HG03064 (cell line): Measurements from ENCODE around the gene USP6.
"Not testable (repeated sequence)": the region's sequence is repeated elsewhere in the genome, so short reads cannot be mapped to it uniquely, and the experiment has no call there.

ENCODE experiments used
- ATAC-seq: cut with Tn5 transposase; IDR thresholded peaks from one replicate; pipeline ENCODE4 v1.9.1; 2021; ENCODE audit warnings: low read depth; ENCODE audit not compliant: unreplicated experiment

USP6 gene

GRCh38 chr17:5134571-5134970 lies 18.7 kb downstream of the USP6 start:
- not testable (repeated sequence) for ATAC-seq

GRCh38 chr17:5135131-5135712 lies 19.4 kb downstream of the USP6 start:
- ATAC-seq: not testable (repeated sequence)

GRCh38 chr17:5135726-5136579 lies 20.1 kb downstream of the USP6 start:
- ATAC-seq: no peak

- not testable (repeated sequence) for ATAC-seq
Measured at GRCh38 chr17:5136580-5137412, 21.0 kb downstream of the USP6 start.

- ATAC-seq: not testable (repeated sequence)
Measured at GRCh38 chr17:5137511-5138197, 21.8 kb downstream of the USP6 start.

- ATAC-seq: not testable (repeated sequence)
Measured at GRCh38 chr17:5138198-5138544, 22.3 kb downstream of the USP6 start.

GRCh38 chr17:5138616-5139457 lies 23.0 kb downstream of the USP6 start:
- ATAC-seq: no peak

- no peak for ATAC-seq
Measured at GRCh38 chr17:5139458-5139732, 23.6 kb downstream of the USP6 start.

GRCh38 chr17:5142877-5143276 lies 27.0 kb downstream of the USP6 start:
- ATAC-seq: not testable (repeated sequence)

- not testable (repeated sequence) for ATAC-seq
Measured at GRCh38 chr17:5146122-5146521, 30.3 kb downstream of the USP6 start.

GRCh38 chr17:5160702-5161101 lies 44.9 kb downstream of the USP6 start:
- ATAC-seq: not testable (repeated sequence)

GRCh38 chr17:5161793-5162192 lies 46.0 kb downstream of the USP6 start:
- ATAC-seq: not testable (repeated sequence)

- ATAC-seq: no peak
Measured at GRCh38 chr17:5164436-5164835, 48.6 kb downstream of the USP6 start.

- ATAC-seq: not testable (repeated sequence)
Measured at GRCh38 chr17:5165791-5166564, 50.1 kb downstream of the USP6 start.

GRCh38 chr17:5175027-5175426 lies 59.2 kb downstream of the USP6 start:
- ATAC-seq: not testable (repeated sequence)

GRCh38 chr17:5179003-5179402 lies 63.2 kb downstream of the USP6 start:
- no peak for ATAC-seq

- ATAC-seq: no peak
Measured at GRCh38 chr17:5181509-5182305, 65.9 kb downstream of the USP6 start.

GRCh38 chr17:5182597-5183409 lies 67.0 kb downstream of the USP6 start:
- no peak for ATAC-seq
